ENCODE results near the gene LRPAP1.
"Not testable (repeated sequence)": the region's sequence is repeated elsewhere in the genome, so short reads cannot be mapped to it uniquely, and the experiment has no call there.

GRCh38 chr4:3511601-3512000, 20.6 kb downstream of the LRPAP1 start:
- not testable (repeated sequence) for TF ChIP-seq CTCF (IDR thresholded peaks at IDR 0.05); MAX (IDR thresholded peaks at IDR 0.05); RAD21 (conservative IDR thresholded peaks at IDR 0.05 in 1 of 2, IDR thresholded peaks at IDR 0.05 in 1 of 2); MAFK (IDR thresholded peaks at IDR 0.05; ENCODE audit: partially characterized antibody); POLR2A (IDR thresholded peaks at IDR 0.05; ENCODE audit: low read length); SREBF2 (IDR thresholded peaks at IDR 0.05)
